Measurements from ENCODE around the gene PTER.

The PTER gene

DNA sequence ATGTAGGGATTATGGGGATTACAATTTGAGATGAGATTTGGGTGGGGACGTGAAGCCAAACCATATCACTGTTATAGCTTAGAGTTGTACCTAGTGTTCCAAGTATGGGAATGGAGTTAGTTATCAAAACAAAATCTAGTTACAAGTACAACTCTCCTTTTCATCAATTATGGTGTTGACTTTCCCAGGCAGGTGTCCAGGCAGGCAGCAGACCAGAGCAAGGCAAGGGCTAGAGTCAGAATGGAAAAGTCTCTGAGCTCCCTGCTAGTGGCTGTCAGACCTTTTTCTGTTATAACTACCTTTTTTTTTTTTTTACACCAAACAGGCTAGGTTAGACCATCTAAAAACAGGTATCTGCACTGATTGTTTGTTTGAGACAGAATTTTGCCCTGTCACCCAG, 29.2 kb downstream of the PTER start:
- no peak overlapping the region for H3K4me3 ChIP-seq (ENCODE audit: low read length)
- TF ChIP-seq, protein P1, sequence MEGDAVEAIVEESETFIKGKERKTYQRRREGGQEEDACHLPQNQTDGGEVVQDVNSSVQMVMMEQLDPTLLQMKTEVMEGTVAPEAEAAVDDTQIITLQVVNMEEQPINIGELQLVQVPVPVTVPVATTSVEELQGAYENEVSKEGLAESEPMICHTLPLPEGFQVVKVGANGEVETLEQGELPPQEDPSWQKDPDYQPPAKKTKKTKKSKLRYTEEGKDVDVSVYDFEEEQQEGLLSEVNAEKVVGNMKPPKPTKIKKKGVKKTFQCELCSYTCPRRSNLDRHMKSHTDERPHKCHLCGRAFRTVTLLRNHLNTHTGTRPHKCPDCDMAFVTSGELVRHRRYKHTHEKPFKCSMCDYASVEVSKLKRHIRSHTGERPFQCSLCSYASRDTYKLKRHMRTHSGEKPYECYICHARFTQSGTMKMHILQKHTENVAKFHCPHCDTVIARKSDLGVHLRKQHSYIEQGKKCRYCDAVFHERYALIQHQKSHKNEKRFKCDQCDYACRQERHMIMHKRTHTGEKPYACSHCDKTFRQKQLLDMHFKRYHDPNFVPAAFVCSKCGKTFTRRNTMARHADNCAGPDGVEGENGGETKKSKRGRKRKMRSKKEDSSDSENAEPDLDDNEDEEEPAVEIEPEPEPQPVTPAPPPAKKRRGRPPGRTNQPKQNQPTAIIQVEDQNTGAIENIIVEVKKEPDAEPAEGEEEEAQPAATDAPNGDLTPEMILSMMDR (conservative IDR thresholded peaks at IDR 0.05; ENCODE audit: low read depth, low read length) = no peak
- no peak for DNase-seq (ENCODE audit: low read depth)

DNA sequence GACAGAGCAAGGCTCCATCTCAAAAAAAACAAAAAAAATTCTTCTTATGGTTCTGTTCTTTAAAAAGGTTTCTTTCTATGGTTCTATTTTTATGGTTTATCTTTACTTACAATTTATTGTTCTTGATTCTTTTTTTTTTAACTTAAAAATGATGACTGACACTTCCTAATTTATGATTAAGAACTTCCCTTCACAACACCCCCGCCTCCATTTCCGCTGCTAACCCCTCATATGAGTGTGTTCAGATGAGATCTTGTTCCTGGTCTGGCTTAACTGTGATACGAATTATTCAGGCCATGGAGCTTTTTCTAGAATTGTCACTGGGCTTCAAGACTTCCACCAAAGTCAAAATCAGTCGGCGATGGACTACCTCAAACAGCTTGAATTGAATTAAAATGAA, 33.9 kb downstream of the PTER start:
- DNase-seq (ENCODE audit: low read depth) = no peak
- no peak overlapping the region for H3K4me3 ChIP-seq (ENCODE audit: low read length)
- TF ChIP-seq, protein P1 (conservative IDR thresholded peaks at IDR 0.05; ENCODE audit: low read depth, low read length) = no peak

DNA sequence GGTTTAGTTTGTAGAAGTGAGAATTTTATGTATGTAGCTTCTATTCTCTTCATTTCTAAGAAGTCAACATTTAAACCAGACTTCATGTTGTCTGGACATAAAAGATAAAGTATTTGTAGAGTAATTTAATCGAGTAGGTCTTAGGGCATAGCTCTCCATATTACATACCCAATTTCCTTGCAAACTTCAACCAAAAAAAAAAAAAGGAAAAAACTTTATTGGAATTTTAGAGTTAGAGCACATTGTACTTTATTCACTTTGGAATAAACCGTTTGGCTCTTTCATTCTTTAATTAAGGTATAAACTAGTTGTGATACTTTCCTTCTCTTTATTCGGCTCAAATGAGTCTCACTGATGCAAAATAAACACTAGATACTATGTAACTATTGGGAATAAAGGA, 36.0 kb downstream of the PTER start:
- TF ChIP-seq, protein P1 (conservative IDR thresholded peaks at IDR 0.05; ENCODE audit: low read depth, low read length) = no peak
- H3K4me3 ChIP-seq (ENCODE audit: low read length) = no peak overlapping the region
- no peak for DNase-seq (ENCODE audit: low read depth)

DNA sequence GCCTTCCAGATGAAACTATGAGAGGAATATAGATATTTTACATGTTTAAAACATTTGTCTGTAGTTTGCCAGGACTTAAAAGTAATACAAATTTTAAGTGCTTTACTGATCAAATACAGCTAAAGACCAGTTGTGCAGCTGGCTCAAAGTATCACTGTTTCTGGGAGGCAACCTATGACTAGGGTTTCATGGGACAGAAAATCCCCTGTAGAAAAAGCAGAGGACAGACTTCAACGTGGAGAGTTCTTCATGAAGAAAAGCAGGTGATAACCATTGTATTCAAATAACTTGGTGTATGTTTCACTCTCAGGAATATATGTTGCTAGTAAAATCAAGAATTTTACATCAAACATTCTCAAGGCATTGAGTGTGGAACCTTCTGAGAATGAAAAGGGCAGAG, 40.9 kb downstream of the PTER start:
- TF ChIP-seq, protein P1 (conservative IDR thresholded peaks at IDR 0.05; ENCODE audit: low read depth, low read length) = no peak
- H3K4me3 ChIP-seq (ENCODE audit: low read length) = no peak overlapping the region
- DNase-seq (ENCODE audit: low read depth) = no peak

DNA sequence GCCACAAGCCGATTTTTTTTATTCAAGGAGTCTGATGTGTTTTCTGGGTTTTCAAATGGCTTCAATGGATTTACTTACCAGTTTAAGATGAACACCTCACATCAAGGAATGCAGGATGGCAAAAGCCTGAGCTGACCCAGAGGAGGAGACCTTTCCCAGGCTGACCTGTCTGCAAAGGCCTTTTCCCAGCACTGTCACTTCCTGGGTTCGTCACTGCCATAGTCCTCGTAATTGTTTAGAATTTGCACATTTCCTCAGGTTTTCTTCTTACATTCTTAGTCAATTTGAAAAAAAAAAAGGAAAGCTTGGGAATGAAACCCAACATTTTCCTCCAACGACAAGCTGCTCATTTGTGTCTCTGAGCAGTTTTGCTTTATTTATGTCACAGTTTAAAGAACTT, 42.0 kb downstream of the PTER start:
- TF ChIP-seq, protein P1 (conservative IDR thresholded peaks at IDR 0.05; ENCODE audit: low read depth, low read length) = no peak
- no peak for DNase-seq (ENCODE audit: low read depth)
- no peak overlapping the region for H3K4me3 ChIP-seq (ENCODE audit: low read length)

DNA sequence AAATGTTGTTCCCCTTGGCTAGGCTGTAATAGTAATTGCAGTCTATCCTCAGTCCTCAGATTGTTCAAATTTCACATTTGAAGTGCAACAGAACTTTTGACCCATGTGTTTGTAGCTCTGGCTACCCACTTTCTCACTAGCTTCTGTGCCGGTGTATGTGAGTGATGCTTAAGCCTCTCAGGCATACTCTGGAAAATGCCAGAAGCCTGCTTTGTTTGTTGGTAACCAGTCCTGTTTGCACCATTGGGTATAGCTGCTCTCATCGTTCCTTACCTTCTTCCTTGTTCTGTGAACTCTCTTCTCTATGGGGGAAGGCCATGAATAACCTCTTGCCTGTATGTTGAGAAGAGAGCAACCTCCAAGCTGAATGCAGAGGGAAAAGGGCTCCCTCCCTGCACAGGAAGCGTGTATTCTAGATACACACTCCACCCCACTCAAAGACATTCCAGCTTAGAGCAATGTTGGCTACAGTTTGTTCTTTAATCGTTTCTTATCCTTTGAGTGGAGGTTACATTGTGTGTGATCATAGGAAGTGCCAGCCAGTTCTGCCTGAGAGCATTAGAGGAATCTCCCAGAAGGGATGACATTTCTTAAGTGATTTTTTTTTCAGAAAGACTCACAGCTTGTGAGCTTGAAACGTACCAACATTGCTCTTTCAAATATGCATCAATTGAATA, 44.4 kb downstream of the PTER start:
- no peak overlapping the region for H3K4me3 ChIP-seq (ENCODE audit: low read length)
- DNase-seq (ENCODE audit: low read depth) = no peak
- TF ChIP-seq, protein P1 (conservative IDR thresholded peaks at IDR 0.05; ENCODE audit: low read depth, low read length) = no peak

DNA sequence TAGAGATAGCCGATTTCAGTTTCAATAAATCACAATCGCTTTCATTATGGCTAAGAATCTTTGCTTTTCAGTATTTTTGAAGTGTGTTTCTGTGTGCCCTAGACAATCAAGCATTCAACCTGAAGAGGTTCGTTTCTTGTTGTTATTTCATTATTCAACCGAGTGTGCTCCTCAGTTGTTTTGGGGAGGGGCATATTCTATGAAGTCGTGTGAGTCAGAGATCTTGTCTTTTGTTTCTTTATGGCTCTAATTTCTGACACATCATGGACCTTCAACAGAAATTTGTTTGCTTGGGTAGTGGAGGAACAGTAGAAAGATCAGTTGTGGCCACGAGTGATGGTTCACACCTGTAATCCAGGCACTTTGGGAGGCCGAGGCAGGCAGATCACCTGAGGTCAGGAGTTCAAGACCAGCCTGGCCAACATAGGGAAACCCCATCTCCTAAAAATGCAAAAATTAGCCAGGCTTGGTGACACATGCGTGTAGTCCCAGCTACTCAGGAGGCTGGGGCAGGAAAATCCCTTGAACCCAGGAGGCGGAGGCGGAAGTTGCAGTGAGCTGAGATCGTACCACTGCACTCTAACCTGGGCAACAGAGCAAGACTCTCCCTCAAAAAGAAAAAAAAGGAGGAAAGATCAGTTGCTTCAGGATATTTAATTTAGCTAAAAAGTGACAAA, 46.6 kb downstream of the PTER start:
- TF ChIP-seq, protein P1 (conservative IDR thresholded peaks at IDR 0.05; ENCODE audit: low read depth, low read length) = no peak
- no peak for DNase-seq (ENCODE audit: low read depth)
- no peak overlapping the region for H3K4me3 ChIP-seq (ENCODE audit: low read length)
